ENCODE data around the gene FAM83B.

The FAM83B gene

DNA sequence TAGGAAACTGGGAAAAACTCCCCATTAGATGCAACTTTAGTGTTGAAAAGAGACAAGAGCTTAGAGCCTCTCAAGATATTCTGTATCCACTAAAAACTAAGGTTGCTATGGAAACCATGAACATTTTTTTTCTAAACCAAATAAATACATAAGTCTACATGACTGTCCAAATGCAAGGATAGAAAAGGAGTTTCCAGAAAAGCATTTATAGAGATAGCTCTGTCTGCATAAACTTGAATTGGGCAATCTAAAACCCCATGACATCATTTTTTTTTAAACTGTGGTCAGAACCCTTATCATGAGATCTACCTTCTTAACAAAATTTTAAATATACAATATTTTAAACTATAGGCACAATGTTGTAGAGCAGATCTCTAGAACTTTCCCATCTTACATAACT is 36.4 kb upstream of the FAM83B start:
- TF ChIP-seq, protein P1, sequence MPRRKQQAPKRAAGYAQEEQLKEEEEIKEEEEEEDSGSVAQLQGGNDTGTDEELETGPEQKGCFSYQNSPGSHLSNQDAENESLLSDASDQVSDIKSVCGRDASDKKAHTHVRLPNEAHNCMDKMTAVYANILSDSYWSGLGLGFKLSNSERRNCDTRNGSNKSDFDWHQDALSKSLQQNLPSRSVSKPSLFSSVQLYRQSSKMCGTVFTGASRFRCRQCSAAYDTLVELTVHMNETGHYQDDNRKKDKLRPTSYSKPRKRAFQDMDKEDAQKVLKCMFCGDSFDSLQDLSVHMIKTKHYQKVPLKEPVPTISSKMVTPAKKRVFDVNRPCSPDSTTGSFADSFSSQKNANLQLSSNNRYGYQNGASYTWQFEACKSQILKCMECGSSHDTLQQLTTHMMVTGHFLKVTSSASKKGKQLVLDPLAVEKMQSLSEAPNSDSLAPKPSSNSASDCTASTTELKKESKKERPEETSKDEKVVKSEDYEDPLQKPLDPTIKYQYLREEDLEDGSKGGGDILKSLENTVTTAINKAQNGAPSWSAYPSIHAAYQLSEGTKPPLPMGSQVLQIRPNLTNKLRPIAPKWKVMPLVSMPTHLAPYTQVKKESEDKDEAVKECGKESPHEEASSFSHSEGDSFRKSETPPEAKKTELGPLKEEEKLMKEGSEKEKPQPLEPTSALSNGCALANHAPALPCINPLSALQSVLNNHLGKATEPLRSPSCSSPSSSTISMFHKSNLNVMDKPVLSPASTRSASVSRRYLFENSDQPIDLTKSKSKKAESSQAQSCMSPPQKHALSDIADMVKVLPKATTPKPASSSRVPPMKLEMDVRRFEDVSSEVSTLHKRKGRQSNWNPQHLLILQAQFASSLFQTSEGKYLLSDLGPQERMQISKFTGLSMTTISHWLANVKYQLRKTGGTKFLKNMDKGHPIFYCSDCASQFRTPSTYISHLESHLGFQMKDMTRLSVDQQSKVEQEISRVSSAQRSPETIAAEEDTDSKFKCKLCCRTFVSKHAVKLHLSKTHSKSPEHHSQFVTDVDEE (CRISPR knock-in tag; IDR thresholded peaks at IDR 0.05): no peak
- no peak for TF ChIP-seq TCF4 (CRISPR knock-in tag; IDR thresholded peaks at IDR 0.05; ENCODE audit: borderline replicate concordance)
- TF ChIP-seq, protein P2, sequence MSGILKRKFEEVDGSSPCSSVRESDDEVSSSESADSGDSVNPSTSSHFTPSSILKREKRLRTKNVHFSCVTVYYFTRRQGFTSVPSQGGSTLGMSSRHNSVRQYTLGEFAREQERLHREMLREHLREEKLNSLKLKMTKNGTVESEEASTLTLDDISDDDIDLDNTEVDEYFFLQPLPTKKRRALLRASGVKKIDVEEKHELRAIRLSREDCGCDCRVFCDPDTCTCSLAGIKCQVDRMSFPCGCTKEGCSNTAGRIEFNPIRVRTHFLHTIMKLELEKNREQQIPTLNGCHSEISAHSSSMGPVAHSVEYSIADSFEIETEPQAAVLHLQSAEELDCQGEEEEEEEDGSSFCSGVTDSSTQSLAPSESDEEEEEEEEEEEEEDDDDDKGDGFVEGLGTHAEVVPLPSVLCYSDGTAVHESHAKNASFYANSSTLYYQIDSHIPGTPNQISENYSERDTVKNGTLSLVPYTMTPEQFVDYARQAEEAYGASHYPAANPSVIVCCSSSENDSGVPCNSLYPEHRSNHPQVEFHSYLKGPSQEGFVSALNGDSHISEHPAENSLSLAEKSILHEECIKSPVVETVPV (CRISPR knock-in tag; IDR thresholded peaks at IDR 0.05): no peak
- no peak for TF ChIP-seq ZNF565 (CRISPR knock-in tag; conservative IDR thresholded peaks at IDR 0.05; ENCODE audit: low read depth)
- TF ChIP-seq ZNF8 (CRISPR knock-in tag; IDR thresholded peaks at IDR 0.05): no peak
- no peak for TF ChIP-seq ISL1 (CRISPR knock-in tag; IDR thresholded peaks at IDR 0.05)
- TF ChIP-seq ARNTL (CRISPR knock-in tag; IDR thresholded peaks at IDR 0.05; ENCODE audit: borderline replicate concordance, low read depth): no peak
- TF ChIP-seq, protein P3, sequence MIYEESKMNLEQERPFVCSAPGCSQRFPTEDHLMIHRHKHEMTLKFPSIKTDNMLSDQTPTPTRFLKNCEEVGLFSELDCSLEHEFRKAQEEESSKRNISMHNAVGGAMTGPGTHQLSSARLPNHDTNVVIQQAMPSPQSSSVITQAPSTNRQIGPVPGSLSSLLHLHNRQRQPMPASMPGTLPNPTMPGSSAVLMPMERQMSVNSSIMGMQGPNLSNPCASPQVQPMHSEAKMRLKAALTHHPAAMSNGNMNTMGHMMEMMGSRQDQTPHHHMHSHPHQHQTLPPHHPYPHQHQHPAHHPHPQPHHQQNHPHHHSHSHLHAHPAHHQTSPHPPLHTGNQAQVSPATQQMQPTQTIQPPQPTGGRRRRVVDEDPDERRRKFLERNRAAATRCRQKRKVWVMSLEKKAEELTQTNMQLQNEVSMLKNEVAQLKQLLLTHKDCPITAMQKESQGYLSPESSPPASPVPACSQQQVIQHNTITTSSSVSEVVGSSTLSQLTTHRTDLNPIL (CRISPR knock-in tag; IDR thresholded peaks at IDR 0.05; ENCODE audit: low read depth): no peak
- ATAC-seq: no peak

DNA sequence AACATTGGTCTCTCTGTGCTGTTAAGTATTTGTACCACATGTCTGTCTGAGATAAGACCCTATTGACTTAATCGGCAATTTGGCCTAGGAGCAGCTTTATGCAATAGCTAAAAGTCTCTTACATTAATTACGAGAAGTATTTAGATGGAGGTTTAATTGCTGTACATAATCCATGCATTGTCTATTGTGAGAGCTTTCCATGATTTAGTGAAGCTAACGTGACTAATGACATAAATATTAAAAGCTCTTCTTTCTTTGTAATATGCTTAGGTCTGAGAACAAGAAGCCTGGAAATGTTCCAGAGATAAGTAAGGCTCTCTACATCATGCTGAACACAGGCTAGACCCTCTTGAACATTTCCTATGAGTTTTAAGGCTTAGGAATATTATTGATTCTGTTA is 32.7 kb upstream of the FAM83B start:
- TF ChIP-seq, protein P4, sequence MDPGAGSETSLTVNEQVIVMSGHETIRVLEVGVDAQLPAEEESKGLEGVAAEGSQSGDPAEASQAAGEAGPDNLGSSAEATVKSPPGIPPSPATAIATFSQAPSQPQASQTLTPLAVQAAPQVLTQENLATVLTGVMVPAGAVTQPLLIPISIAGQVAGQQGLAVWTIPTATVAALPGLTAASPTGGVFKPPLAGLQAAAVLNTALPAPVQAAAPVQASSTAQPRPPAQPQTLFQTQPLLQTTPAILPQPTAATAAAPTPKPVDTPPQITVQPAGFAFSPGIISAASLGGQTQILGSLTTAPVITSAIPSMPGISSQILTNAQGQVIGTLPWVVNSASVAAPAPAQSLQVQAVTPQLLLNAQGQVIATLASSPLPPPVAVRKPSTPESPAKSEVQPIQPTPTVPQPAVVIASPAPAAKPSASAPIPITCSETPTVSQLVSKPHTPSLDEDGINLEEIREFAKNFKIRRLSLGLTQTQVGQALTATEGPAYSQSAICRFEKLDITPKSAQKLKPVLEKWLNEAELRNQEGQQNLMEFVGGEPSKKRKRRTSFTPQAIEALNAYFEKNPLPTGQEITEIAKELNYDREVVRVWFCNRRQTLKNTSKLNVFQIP (CRISPR knock-in tag; IDR thresholded peaks at IDR 0.05; ENCODE audit: borderline replicate concordance, low read depth): no peak
- peak; percentile 48 for TF ChIP-seq ISL1 (CRISPR knock-in tag; IDR thresholded peaks at IDR 0.05)
- TF ChIP-seq ZFP3 (CRISPR knock-in tag; IDR thresholded peaks at IDR 0.05): no peak
- TF ChIP-seq, protein P1 (CRISPR knock-in tag; IDR thresholded peaks at IDR 0.05): no peak
- ATAC-seq: no peak

DNA sequence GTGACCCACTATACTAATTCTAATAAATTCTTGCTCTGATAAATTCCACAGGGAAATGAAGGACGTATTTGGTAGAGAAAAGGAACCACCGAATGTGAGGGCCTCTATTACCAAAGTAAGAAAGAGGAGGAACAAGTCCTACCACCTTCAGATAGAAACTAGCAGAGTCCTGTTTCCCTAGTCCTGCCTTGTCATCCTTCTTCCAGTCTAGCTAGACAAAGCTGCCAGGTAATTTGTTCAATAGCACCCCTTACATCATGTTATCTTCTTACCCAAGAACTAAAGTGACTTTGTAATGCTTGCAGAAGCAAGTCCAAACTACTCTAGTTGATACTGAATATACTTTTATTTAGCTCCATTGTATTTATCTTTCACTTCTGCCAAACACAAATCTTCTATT is 29.3 kb upstream of the FAM83B start:
- no peak for ATAC-seq
- no peak for TF ChIP-seq SNAI2 (CRISPR knock-in tag; IDR thresholded peaks at IDR 0.05)

DNA sequence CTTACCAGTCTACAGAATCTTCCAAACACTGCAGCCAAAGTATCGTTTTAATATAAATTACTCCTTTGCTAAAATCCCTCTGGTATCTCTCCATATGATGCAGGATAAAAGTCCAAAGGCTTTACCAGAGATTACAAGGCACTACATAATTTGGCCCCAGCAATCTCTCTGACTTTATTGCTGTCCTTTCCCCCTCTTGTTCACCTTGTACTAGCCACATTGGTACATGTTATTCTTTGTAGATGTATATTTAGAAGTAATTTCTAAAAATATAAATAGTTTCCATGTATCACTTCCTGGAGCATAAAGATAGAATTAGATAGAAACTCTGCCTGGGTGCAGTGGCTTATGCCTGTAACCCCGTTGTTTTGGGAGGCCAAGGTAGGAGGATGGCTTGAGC is 28.7 kb upstream of the FAM83B start:
- no peak for ATAC-seq
- TF ChIP-seq ZNF565 (CRISPR knock-in tag; conservative IDR thresholded peaks at IDR 0.05; ENCODE audit: low read depth) (no peak), PPARA (CRISPR knock-in tag; IDR thresholded peaks at IDR 0.05; ENCODE audit: borderline replicate concordance) (no peak), TCF4 (CRISPR knock-in tag; IDR thresholded peaks at IDR 0.05; ENCODE audit: borderline replicate concordance) (no peak), ZFP30 (CRISPR knock-in tag; IDR thresholded peaks at IDR 0.05) (no peak), ESRRG (CRISPR knock-in tag; IDR thresholded peaks at IDR 0.05) (no peak), OSR1 (CRISPR knock-in tag; IDR thresholded peaks at IDR 0.05) (no peak), RARB (CRISPR knock-in tag; IDR thresholded peaks at IDR 0.05) (no peak), CSDC2 (CRISPR knock-in tag; IDR thresholded peaks at IDR 0.05) (no peak), BACH2 (CRISPR knock-in tag; IDR thresholded peaks at IDR 0.05; ENCODE audit: borderline replicate concordance) (no peak)
- TF ChIP-seq, protein P1 (CRISPR knock-in tag; IDR thresholded peaks at IDR 0.05): no peak
- TF ChIP-seq, protein P2 (CRISPR knock-in tag; IDR thresholded peaks at IDR 0.05): no peak
- TF ChIP-seq, protein P3 (CRISPR knock-in tag; IDR thresholded peaks at IDR 0.05; ENCODE audit: low read depth): no peak
